Measurements from ENCODE around the gene MED15. TPM values are rescaled to one million over a fixed set of nuclear protein-coding genes. Genes with fewer than 3 reads are reported as not detected.

Gene MED15
- total RNA-seq, 2 experiments from 2014 or later = 141 to 182 TPM

DNA sequence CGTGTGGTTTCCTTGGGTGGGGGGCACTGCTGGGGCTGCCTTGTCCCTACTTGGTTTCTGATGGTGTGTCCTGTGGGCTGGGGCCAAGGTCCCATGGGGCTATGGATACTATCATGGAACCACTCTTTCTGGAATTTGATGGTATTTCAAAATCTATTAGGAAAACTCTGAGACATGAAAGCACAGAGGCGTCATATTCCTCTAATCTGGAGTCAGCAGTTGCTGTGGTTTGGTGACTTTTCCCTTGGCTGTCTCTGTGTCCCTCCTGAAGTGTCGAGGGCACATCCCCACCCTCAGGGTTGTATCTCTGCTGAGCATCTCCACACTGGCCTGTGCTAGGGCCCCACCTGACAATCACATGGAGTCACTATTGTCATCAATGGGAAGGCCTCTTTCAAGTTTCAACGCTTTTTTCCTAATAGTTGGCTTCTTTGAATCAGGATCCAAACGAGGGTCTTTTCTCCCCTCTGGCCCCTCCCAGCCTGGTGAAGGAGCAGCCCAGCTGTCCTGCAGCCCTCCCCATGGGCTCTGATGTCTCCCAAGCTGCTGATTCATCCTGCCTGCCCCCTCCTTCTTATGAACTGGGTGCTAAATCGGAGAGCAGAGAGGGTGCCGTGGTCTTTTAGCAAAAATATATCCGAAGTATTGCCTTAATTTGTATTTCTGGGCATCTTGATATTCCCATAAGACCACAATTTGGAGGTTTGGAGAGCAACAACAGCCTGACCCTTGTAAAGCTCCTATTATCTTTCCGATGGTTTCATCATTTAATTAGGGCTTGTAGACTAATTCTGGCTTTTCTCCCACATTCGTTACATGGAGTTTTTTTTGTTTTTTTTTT, 38.5 kb downstream of the MED15 start:
- H3K4me1 Mint-ChIP-seq = peaks cover 69% of the 10 kb centered on the region
- H3K27me3 Mint-ChIP-seq = no peaks in the 10 kb centered on the region
- no peak overlapping the region for H3K4me3 Mint-ChIP-seq
- H3K9me3 Mint-ChIP-seq = no peaks in the 10 kb centered on the region
- H3K27ac Mint-ChIP-seq = peak overlapping the region; percentile 54
- DNase-seq = no peak
- ChIA-PET CTCF (interaction anchor here (1.2 kb wide), 1 partner anchor 18 kb away, joined by 4 read pairs; no protein-coding TSS in a partner anchor), POLR2A (no interaction called here)
- H3K36me3 Mint-ChIP-seq (ENCODE audit: low read depth) = peaks cover 68% of the 10 kb centered on the region

DNA sequence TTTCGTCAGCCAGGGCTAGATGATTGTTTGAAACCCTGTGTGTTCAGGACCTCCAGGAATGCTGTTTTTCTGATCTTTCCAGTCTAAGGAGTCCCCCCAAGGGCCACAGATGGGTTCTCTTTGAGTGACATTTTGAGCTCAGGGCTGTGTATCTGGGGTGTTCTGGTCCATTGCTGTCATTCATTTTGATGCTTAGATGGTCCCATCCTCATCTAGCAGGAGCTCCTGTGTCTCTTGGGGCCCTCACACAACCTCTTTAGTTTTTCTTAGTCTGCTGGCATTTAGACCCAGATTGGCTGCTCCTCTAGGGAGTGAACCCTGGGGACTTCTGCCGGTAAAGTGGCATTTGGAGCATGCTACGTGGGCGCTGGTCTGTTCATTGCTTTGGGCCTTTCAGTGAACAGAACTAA, 39.1 kb downstream of the MED15 start:
- Mint-ChIP-seq H3K9me3 (no peaks in the 10 kb centered on the region), H3K27ac (peak overlapping the region; percentile 43), H3K4me1 (peaks cover 75% of the 10 kb centered on the region), H3K36me3 (ENCODE audit: low read depth) (peaks cover 71% of the 10 kb centered on the region), H3K4me3 (no peak overlapping the region), H3K27me3 (no peaks in the 10 kb centered on the region)
- DNase-seq = no peak
- CTCF ChIA-PET = interaction anchor here (1.0 to 1.2 kb wide), 2 partner anchors 17 to 82 kb away, joined by 3 to 4 read pairs; no protein-coding TSS in a partner anchor
- POLR2A ChIA-PET = no interaction called here

DNA sequence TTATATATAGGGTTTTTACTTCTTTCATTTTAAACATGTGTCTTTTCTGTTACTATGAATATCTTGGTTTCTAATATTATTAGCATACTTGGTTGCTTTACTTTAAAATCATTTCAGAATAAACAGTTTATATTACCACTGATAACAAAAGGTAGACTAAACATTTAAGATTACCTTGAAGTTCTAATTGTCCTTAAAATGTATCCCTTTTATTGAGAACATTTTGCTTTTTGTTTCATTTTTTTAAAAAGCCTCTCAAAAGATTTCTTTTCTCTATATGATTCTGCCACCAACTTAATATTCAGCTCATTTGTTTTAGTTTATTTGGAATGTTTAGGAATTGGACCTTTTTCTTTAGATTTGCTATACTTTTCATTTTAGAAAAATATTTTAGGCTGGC, 39.6 kb downstream of the MED15 start:
- Mint-ChIP-seq H3K9me3 (no peaks in the 10 kb centered on the region), H3K27me3 (no peaks in the 10 kb centered on the region), H3K36me3 (ENCODE audit: low read depth) (peaks cover 71% of the 10 kb centered on the region), H3K4me3 (no peak overlapping the region), H3K4me1 (peaks cover 80% of the 10 kb centered on the region), H3K27ac (no peak overlapping the region)
- DNase-seq = no peak
- ChIA-PET CTCF (interaction anchor here (1.0 to 1.2 kb wide), 3 partner anchors 17 to 83 kb away, joined by 3 to 4 read pairs (median 3); no protein-coding TSS in a partner anchor), POLR2A (no interaction called here)

DNA sequence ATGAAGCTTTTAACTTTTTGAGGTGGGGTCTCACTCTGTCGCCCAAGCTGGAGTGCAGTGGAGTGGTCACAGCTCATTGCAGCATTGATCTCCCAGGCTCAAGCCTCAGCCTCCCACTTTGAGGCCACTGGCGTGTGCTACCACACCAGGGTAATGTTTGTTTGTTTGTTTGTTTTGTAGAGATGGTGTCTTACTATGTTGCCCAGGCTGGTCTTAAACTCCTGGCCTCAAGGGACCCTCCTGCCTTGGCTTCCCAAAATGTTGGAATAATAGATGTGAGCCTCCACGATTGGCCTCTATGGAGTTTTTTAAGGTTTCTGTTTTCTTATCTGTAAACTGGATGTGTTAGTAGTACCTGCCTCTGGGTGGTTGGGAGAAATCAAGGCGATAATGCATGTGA, 41.4 kb downstream of the MED15 start:
- ChIA-PET CTCF (interaction anchor here (1.1 to 11.8 kb wide), 2 partner anchors 17 to 40 kb away, joined by 4 to 122 read pairs; no protein-coding TSS in a partner anchor), POLR2A (no interaction called here)
- Mint-ChIP-seq H3K4me3 (peak overlapping the region; percentile 47), H3K9me3 (no peaks in the 10 kb centered on the region), H3K27ac (peak overlapping the region; percentile 93), H3K27me3 (no peaks in the 10 kb centered on the region), H3K4me1 (peaks cover 88% of the 10 kb centered on the region), H3K36me3 (ENCODE audit: low read depth) (peaks cover 70% of the 10 kb centered on the region)
- no peak for DNase-seq

DNA sequence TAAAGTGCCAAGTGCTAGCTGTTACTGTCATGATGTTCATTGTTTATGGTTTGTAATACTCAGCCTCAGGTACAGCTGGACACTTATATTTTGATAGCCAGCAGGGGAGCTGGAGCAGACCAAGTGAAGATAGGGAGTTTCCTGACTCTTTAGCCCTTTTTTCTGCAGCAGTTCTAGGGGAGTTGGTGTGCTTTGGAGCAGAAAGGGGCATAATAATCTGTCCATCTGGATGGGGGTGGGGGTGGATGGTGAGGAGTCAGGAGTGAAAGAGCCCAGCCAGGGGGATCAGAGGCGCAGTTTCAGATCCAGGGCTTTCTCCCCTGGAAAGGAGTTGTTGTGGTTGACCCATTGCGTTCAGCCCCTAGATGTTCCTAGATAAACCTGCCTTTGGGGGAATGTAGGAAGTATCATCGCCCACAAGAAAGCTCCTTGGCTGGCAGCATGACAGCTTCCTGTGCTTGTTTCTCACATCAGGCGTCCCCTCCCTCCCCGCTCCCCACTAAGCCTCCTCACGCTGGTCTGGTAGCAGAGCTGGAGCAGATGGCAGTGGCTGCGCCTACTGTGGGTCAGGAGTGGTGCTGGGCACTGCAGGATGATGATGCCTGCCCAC, 41.9 kb downstream of the MED15 start:
- Mint-ChIP-seq H3K9me3 (no peaks in the 10 kb centered on the region), H3K4me3 (peak overlapping the region; percentile 53), H3K27me3 (no peaks in the 10 kb centered on the region), H3K36me3 (ENCODE audit: low read depth) (peaks cover 67% of the 10 kb centered on the region), H3K4me1 (peaks cover 85% of the 10 kb centered on the region), H3K27ac (peak overlapping the region; percentile 93)
- POLR2A ChIA-PET = no interaction called here
- peak; percentile 74 for DNase-seq
- CTCF ChIA-PET = interaction anchor here (0.6 to 11.8 kb wide), 3 partner anchors 17 to 208 kb away, joined by 3 to 122 read pairs (median 4); no protein-coding TSS in a partner anchor

DNA sequence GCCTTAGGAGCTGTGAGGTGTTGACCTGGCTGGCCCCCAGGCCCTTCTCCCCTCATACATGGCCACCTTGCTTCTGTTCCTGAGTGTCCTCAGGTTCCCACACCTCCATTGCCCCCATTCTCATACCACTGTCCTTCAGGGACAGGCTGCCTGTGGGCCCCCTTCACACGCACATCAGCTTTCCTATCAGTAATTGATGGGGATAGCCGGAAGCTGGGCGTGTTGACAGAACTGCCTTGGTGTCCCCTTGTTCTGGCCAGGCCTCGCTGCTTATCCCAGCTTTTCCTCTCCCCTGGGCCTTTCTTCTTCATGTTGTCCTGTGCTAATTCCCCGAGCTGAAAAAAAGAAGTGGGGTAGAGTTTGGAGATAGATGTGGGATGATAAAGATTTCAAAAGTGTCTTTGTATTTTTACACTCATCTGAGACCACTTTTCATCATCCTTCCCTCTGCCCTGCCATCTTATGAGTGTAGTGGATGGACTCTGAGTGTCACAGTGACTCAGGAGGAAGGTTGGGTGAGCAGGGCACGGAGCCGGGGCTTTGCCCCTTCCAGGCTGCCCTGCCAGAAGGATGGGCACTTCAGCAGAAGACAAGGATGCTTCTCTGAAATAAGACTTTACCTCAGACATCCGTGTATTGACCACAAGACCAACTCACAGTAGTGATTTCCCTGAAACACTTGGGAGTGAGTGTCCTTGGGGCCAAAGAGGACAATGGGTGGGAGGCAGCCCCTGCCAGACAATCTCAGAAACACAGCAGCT, 42.8 kb downstream of the MED15 start:
- Mint-ChIP-seq H3K27me3 (no peaks in the 10 kb centered on the region), H3K27ac (peak overlapping the region; percentile 93), H3K4me3 (peak overlapping the region; percentile 53), H3K36me3 (ENCODE audit: low read depth) (peaks cover 67% of the 10 kb centered on the region), H3K4me1 (peaks cover 86% of the 10 kb centered on the region), H3K9me3 (no peaks in the 10 kb centered on the region)
- DNase-seq = no peak
- CTCF ChIA-PET = interaction anchor here (0.6 to 11.8 kb wide), 3 partner anchors 16 to 138 kb away, joined by 5 to 122 read pairs (median 6); no protein-coding TSS in a partner anchor
- POLR2A ChIA-PET = no interaction called here

DNA sequence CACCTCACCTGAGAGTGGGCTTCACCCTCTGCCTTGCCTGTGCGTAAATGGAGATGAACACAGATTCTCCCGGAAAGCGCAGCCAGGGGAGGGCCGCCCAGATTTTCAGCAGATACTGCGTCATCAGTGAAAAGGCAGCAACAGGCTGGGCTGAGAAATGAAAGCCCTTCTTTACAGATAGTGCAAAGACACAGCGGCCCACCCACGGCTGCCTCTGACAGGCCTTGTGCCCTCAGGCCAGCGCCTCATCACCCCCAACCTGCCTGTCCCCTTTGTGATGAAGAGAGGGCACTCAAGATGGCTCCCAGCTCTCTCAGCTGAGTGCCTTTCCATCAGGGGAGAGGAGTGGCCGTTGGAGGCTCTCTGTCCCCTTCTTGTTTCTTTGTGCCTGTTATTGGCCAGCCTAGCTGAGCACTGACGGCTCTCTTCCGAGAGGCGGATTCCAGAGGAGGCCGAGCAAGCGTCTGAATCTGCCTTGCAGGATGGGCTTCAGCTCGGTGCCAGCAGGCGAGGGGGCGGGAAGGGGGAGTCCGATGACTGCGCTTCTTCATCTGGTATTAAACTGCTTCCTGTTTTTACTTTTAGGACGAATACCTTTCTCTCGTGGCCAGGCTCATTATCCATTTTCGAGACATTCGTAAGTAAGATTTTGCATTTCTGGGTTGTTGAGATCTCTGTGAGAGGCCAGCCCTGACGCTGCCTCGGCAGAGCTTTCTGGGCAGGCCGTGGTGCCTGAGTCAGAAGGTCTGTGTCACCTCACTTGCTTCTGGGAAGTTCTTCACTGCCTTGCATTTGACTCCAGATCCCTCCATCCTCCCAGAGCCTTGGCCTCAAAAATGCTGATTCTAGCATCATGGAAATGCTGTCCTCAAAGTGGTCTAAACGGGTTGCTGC, 43.7 kb downstream of the MED15 start:
- no peaks in the 10 kb centered on the region for H3K27me3 Mint-ChIP-seq

DNA sequence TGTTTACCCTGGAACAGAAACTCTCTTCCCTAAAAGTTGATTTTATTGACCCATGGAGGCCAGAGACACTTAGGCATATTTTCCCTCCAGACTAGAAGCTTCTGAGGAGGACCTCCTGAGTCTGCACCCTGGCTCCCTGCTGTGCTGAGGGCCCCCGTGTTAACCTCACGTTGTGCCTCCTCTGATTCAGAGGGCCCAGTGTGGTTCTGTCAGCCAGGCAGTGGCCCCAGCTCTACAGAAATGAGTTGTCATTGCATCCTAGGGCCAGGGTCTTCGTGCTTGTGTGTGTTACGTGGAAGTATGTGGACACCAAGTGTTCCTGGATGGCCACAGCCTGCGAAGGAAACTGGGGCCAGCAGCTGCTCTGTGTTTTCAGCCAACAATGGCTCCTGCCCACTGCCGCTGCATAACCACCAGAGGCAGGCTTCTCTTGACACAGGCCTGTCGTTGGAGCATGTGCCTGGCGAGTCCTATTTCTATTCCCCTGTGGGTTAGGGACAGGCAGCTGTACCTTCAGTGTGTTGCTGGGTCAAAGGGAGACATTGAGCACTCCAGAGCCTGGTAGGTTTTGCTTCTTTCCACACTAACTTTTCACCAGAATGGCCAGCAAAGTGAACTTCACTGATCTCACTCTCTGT, 44.5 kb downstream of the MED15 start:
- Mint-ChIP-seq H3K9me3 (no peaks in the 10 kb centered on the region), H3K4me3 (peak overlapping the region; percentile 35), H3K4me1 (peaks cover 87% of the 10 kb centered on the region), H3K36me3 (ENCODE audit: low read depth) (peaks cover 70% of the 10 kb centered on the region), H3K27me3 (no peaks in the 10 kb centered on the region), H3K27ac (peak overlapping the region; percentile 93)
- peak; percentile 7 for DNase-seq
- ChIA-PET CTCF (interaction anchor here (0.6 to 11.8 kb wide), 7 partner anchors 10 to 189 kb away, joined by 3 to 122 read pairs (median 4); no protein-coding TSS in a partner anchor), POLR2A (interaction anchor here (1.1 kb wide), 1 partner anchor 45 kb away, joined by 3 read pairs; the partner anchor contains the start of gene MED15)

More for the DNA sequence above, 43.7 kb downstream of the MED15 start:
- Mint-ChIP-seq H3K4me1 (peaks cover 86% of the 10 kb centered on the region), H3K4me3 (peak overlapping the region; percentile 53), H3K9me3 (no peaks in the 10 kb centered on the region), H3K36me3 (ENCODE audit: low read depth) (peaks cover 67% of the 10 kb centered on the region), H3K27ac (peak overlapping the region; percentile 93)
- CTCF ChIA-PET = interaction anchor here (0.6 to 11.8 kb wide), 6 partner anchors 11 to 137 kb away, joined by 3 to 122 read pairs (median 4); no protein-coding TSS in a partner anchor
- DNase-seq = peak; percentile 21
- POLR2A ChIA-PET = no interaction called here

DNA sequence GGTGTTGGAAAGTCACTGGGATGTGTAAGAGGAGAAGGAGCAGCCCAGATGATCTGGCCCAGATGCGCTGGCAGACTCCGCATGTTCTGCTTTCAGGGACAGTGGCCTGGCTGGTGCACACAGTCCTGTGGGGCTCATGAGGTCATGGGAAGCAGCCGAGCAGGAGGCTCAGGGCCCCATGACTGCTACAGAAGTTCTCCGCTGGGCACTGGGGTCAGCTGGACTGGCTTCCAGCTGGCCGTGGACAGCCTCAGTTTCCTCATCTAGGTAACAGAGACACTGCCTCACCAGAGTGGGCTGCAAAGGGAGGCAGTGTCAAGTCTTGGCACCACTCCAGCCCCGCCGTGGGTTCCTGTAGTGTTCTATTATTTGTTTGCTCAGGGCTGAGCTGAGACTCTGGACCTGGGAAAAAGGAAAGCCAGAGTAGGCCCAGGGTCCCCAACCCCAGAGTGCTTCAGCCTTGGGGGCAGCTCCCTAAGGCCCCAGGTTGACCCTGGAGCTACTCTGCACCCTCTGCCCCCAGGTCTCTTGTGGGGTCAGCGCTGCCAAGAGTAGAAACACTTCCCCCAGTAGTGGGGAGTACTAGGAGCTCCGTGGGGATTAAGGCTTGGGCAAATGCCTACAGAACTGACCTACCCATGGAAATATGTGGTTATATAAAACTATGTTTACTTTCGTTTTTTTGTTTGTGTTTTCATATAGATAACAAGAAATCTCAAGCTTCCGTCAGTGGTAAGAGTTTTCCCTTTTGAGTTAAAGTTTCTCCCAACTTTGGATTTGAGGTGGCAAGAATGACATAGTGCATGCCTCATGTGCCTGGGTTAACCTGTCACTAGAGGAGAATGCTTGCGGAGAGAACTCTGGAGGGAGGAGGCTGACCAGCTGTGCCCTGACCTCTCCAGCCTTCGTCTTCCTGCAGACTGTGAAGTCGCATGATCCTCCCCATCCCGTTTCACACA, 45.3 kb downstream of the MED15 start:
- H3K9me3 Mint-ChIP-seq = no peaks in the 10 kb centered on the region
- H3K27ac Mint-ChIP-seq = peak overlapping the region; percentile 93
- H3K4me1 Mint-ChIP-seq = peaks cover 92% of the 10 kb centered on the region
- H3K36me3 Mint-ChIP-seq (ENCODE audit: low read depth) = peaks cover 76% of the 10 kb centered on the region
- CTCF ChIA-PET = interaction anchor here (0.6 to 11.8 kb wide), 6 partner anchors 9 to 188 kb away, joined by 3 to 122 read pairs (median 4); no protein-coding TSS in a partner anchor
- no peak for DNase-seq
- POLR2A ChIA-PET = interaction anchor here (0.6 to 1.1 kb wide), 2 partner anchors 19 to 46 kb away, joined by 3 read pairs; partner anchors contain the start of gene MED15
- peak overlapping the region; percentile 35 for H3K4me3 Mint-ChIP-seq
- no peaks in the 10 kb centered on the region for H3K27me3 Mint-ChIP-seq

DNA sequence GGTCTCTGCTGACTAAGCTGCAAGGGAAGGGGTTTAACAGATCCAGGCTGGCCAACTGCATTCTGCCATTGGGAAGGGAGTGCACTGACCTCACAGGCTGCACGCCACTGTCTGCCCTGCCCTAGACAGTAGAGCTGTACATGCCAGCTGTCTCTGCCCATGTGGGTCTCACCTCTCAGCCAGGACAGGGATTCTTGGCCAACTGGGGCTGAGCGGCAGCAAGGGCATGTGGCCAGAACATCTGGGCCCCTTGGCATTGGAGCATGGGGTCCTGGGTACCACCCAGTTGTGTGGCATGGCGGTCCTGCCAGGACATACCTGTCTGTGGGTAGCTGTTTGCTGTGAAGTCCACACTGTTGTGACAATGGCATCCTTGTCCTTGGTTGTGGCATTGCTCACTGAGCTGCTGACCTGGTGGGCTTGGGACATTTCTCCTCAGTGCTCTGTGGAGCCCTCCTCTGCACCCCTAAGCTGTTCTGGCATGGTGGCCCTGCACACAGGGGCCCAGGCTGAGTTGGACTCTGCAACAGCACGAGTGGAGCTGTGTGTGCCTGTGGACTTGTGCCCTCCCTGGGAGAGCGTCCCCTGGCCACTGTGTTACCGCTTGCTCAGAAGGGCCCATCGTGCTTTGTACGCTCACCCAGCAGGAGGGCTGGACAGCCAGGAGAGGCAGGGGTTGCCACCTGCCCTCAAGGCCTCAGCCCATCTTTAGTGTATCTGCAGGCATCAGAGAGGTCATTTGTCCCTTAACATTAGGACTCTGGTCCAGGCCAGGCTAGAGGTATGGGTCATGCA, 46.7 kb downstream of the MED15 start:
- peaks cover 82% of the 10 kb centered on the region for H3K36me3 Mint-ChIP-seq (ENCODE audit: low read depth)
- CTCF ChIA-PET = interaction anchor here (11.8 kb wide), 1 partner anchor 12 kb away, joined by 122 read pairs; no protein-coding TSS in a partner anchor

More for the DNA sequence above, 46.7 kb downstream of the MED15 start:
- Mint-ChIP-seq H3K27ac (peak overlapping the region; percentile 99), H3K9me3 (peaks cover 6% of the 10 kb centered on the region), H3K27me3 (no peaks in the 10 kb centered on the region), H3K4me3 (no peak overlapping the region), H3K4me1 (peaks cover 97% of the 10 kb centered on the region)
- DNase-seq = no peak
- POLR2A ChIA-PET = no interaction called here
